ENCODE measurements around the gene ANGPTL8. TPM values are rescaled to one million over a fixed set of nuclear protein-coding genes. Genes with fewer than 3 reads are reported as not detected.

The ANGPTL8 gene
- total and polyA plus RNA-seq, 9 of the 15 experiments (the other 6 are each of a cell fraction or from before 2014, with no cell fraction given): not detected

- Histone ChIP-seq H3K27ac (ENCODE audit: extremely low read depth, low read depth, low read length) (peak within 1 kb of the TSS; percentile 67), H3K36me3 (ENCODE audit: control insufficient read depth, insufficient read depth, low read length) (peaks cover 28% of the 10 kb centered on the region; the same call in 2 of the 3 replicates), H3K4me2 (ENCODE audit: insufficient read depth, low read length) (peak within 1 kb of the TSS; percentile 85), H3K9ac (ENCODE audit: insufficient read depth in 1 of 2, low read depth in 2 of 2, low read length in 2 of 2) (peak within 1 kb of the TSS; percentile 59 to 93), H3K79me2 (ENCODE audit: control insufficient read depth, insufficient read depth, low read length) (peaks cover 15% of the 10 kb centered on the region), H3K27me3 (ENCODE audit: control insufficient read depth in 2 of 2, insufficient read depth in 2 of 2, low read length in 2 of 2) (no peaks in the 10 kb centered on the region), H3K4me1 (replicated peaks in 1 of 2; ENCODE audit: control insufficient read depth in 2 of 2, insufficient read depth in 2 of 2, low read length in 2 of 2) (peaks cover 11 to 66% of the 10 kb centered on the region in 2 experiments; a peak in 4 of 5 replicates), H3K4me3 (peak within 1 kb of the TSS; percentile 70), H3K9me1 (ENCODE audit: control insufficient read depth, insufficient read depth, low read length) (no peaks in the 10 kb centered on the region), H3K9me3 (replicated peaks; ENCODE audit: control insufficient read depth, insufficient read depth, low read depth, low read length) (no peaks in the 10 kb centered on the region), H2AFZ (ENCODE audit: low read depth, low read length) (peak within 1 kb of the TSS; percentile 91), H4K20me1 (replicated peaks; ENCODE audit: control insufficient read depth, insufficient read depth, low read length) (0 out of 2 replicates have a peak, but pooled peaks cover 3% of the 10 kb centered on the region)
- intact Hi-C loops (cut with micrococcal nuclease): loop anchor here (5.0 kb wide), 1 partner anchor 40 kb away; the partner anchor contains the start of gene SPC24
- peak; percentile 87 to 98 (median 97) for DNase-seq (ENCODE audit: extremely low read depth in 1 of 4, low spot score in 3 of 4)
- POLR2A ChIA-PET: interaction anchor here (0.6 to 1.2 kb wide), 7 partner anchors 10 to 76 kb away, joined by 3 to 5 read pairs (median 3); no protein-coding TSS in a partner anchor
- peak; percentile 56 for FAIRE-seq
- in situ Hi-C loops (cut with MboI): no loop called here
- ATAC-seq: peak; percentile 94
- 0% methylated on average over 35 of the region's 78 CpGs for WGBS (ENCODE audit: insufficient coverage, low coverage, missing lambda C conversion rate)
- CTCF ChIA-PET (ENCODE audit: low intra/inter-chr PET ratio): interaction anchor here (0.5 kb wide), 1 partner anchor 249 kb away, joined by 3 read pairs; no protein-coding TSS in a partner anchor
- no TSS peak for BruUV-seq (replicated peaks)
- no peak for TF ChIP-seq ZNF764 (CRISPR knock-in tag; IDR thresholded peaks at IDR 0.05; ENCODE audit: low read depth)
- TF ChIP-seq RAD21 (CRISPR knock-in tag; conservative IDR thresholded peaks at IDR 0.05 in 1 of 2, IDR thresholded peaks at IDR 0.05 in 1 of 2): peak; percentile 9 to 35; a peak in 2 of 4 replicates
- TF ChIP-seq RFX1 (IDR thresholded peaks at IDR 0.05): no peak
- no peak for TF ChIP-seq ZNF717 (CRISPR knock-in tag; IDR thresholded peaks at IDR 0.05)
- TF ChIP-seq HNRNPK (IDR thresholded peaks at IDR 0.05; ENCODE audit: low read depth, low read length, poor library complexity, severe bottlenecking): no peak
- peak; percentile 14; the same call in 1 of the 2 replicates for TF ChIP-seq THAP12 (CRISPR knock-in tag; IDR thresholded peaks at IDR 0.05)
- peak; percentile 42 for TF ChIP-seq TAF1 (IDR thresholded peaks at IDR 0.05; ENCODE audit: control insufficient read depth, extremely low read depth, insufficient read depth, low read length, severe bottlenecking)
- no peak for TF ChIP-seq HDAC6 (IDR thresholded peaks at IDR 0.05; ENCODE audit: low read depth, low read length)
- TF ChIP-seq ZNF511 (CRISPR knock-in tag; IDR thresholded peaks at IDR 0.05): 0 out of 2 replicates have a peak, but pooled peaks have one; percentile 29
- no peak for TF ChIP-seq BRF2 (IDR thresholded peaks at IDR 0.05; ENCODE audit: borderline replicate concordance, insufficient read depth, insufficient read length)
- TF ChIP-seq YY1 (IDR thresholded peaks at IDR 0.05; ENCODE audit: borderline replicate concordance in 1 of 3, control insufficient read depth in 1 of 3, extremely low read depth in 1 of 3, insufficient read depth in 3 of 3, insufficient read length in 1 of 3, insufficient replicate concordance in 2 of 3, low read depth in 1 of 3, low read length in 2 of 3): peak in 1 of 3 experiments; percentile 9
- TF ChIP-seq HDAC1 (IDR thresholded peaks at IDR 0.05): peak in 1 of 2 experiments; percentile 50; a peak in 2 of 4 replicates
- TF ChIP-seq C11orf30 (IDR thresholded peaks at IDR 0.05; ENCODE audit: low read depth): no peak
- TF ChIP-seq TCF15 (CRISPR knock-in tag; IDR thresholded peaks at IDR 0.05): no peak
Observed at GRCh38 chr19:11197291-11198174, 41.9 kb upstream of the ANGPTL8 start, which contains the start of gene KANK2. Gene KANK2, minus strand, starts transcription at chr19:11197545. Its CDS starts 3,034 bp downstream, at chr19:11194511.

Measured in K562 (cell line).